ENCODE data around the gene TSPAN9. TPM values are rescaled to one million over a fixed set of nuclear protein-coding genes. Genes with fewer than 3 reads are reported as not detected.

The TSPAN9 gene
- total and polyA plus RNA-seq, 8 donors = 1.4 to 58.3 (median 7.9) TPM

DNA sequence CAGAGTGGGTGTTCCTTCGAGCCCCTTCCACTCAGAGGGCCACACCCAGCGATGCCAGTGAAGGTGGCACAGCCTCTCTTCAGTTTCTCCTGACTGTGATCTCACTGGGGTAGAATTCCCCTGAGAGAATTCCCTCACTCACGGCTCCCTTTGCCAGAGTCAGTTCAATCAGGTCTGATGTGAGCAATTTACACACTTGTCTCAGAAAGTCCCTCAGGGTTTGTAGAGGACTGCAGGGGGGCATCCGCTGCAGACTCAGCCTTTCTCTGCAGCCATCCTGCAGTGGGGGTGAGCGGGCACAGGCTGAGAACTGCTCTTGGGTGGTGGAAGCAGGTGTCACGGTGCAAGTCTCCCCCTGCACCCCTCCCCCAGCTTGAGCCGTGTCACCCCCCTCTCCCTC, 208.4 kb downstream of the TSPAN9 start:
- no peaks in the 10 kb centered on the region for H3K9me3 ChIP-seq
- no peak overlapping the region for H3K4me3 ChIP-seq
- H3K27ac ChIP-seq = no peak overlapping the region
- no peak for DNase-seq
- TF ChIP-seq EP300 (IDR thresholded peaks at IDR 0.05) = no peak
- TF ChIP-seq, protein P1, sequence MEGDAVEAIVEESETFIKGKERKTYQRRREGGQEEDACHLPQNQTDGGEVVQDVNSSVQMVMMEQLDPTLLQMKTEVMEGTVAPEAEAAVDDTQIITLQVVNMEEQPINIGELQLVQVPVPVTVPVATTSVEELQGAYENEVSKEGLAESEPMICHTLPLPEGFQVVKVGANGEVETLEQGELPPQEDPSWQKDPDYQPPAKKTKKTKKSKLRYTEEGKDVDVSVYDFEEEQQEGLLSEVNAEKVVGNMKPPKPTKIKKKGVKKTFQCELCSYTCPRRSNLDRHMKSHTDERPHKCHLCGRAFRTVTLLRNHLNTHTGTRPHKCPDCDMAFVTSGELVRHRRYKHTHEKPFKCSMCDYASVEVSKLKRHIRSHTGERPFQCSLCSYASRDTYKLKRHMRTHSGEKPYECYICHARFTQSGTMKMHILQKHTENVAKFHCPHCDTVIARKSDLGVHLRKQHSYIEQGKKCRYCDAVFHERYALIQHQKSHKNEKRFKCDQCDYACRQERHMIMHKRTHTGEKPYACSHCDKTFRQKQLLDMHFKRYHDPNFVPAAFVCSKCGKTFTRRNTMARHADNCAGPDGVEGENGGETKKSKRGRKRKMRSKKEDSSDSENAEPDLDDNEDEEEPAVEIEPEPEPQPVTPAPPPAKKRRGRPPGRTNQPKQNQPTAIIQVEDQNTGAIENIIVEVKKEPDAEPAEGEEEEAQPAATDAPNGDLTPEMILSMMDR (IDR thresholded peaks at IDR 0.05) = no peak
- no peak for TF ChIP-seq POLR2AphosphoS5 (IDR thresholded peaks at IDR 0.05)
- TF ChIP-seq POLR2A (IDR thresholded peaks at IDR 0.05) = no peak
- H3K27me3 ChIP-seq = no peaks in the 10 kb centered on the region
- WGBS, 5 donors = 71 to 75% (median 72%) methylated on average over 7 of the region's 7 CpGs
- intact Hi-C loops (cut with DNase I; ENCODE audit: low total_unique reads) = no loop called here
- no peaks in the 10 kb centered on the region for H3K4me1 ChIP-seq
- H3K36me3 ChIP-seq = peaks cover 9 to 63% (median 48%) of the 10 kb centered on the region in 4 donors

GRCh38 chr12:3288690-3289089, 211.5 kb downstream of the TSPAN9 start:
- Histone ChIP-seq H3K4me1 (no peaks in the 10 kb centered on the region), H3K27me3 (no peaks in the 10 kb centered on the region), H3K9me3 (no peaks in the 10 kb centered on the region), H3K36me3 (peaks cover 0 to 32% (median 16%) of the 10 kb centered on the region in 4 donors), H3K27ac (no peak overlapping the region), H3K4me3 (no peak overlapping the region)
- WGBS, 5 donors = 72 to 81% (median 76%) methylated on average over 8 of the region's 8 CpGs
- no peak for TF ChIP-seq POLR2AphosphoS5 (IDR thresholded peaks at IDR 0.05)
- TF ChIP-seq, protein P1 (IDR thresholded peaks at IDR 0.05) = no peak
- no peak for TF ChIP-seq POLR2A (IDR thresholded peaks at IDR 0.05)
- TF ChIP-seq EP300 (IDR thresholded peaks at IDR 0.05) = no peak
- DNase-seq = no peak
- intact Hi-C loops (cut with DNase I; ENCODE audit: low total_unique reads) = no loop called here

- no peak overlapping the region for H3K4me3 ChIP-seq
- no peaks in the 10 kb centered on the region for H3K9me3 ChIP-seq
- H3K36me3 ChIP-seq = peaks cover 0 to 22% (median 9%) of the 10 kb centered on the region in 4 donors
- WGBS, 5 donors = 73 to 81% (median 79%) methylated on average over 9 of the region's 9 CpGs
- H3K4me1 ChIP-seq = peaks cover 0 to 9% (median 4%) of the 10 kb centered on the region in 4 donors
- intact Hi-C loops (cut with DNase I; ENCODE audit: low total_unique reads) = no loop called here
- TF ChIP-seq POLR2A (IDR thresholded peaks at IDR 0.05) = no peak
- TF ChIP-seq EP300 (IDR thresholded peaks at IDR 0.05) = no peak
- TF ChIP-seq, protein P1 (IDR thresholded peaks at IDR 0.05) = no peak
- TF ChIP-seq POLR2AphosphoS5 (IDR thresholded peaks at IDR 0.05) = no peak
- no peak overlapping the region for H3K27ac ChIP-seq
- H3K27me3 ChIP-seq = peaks cover 0 to 4% (median 0%) of the 10 kb centered on the region in 3 donors
- DNase-seq = no peak
Measured at GRCh38 chr12:3289702-3290101, 212.5 kb downstream of the TSPAN9 start.

- 89 to 94% (median 92%) methylated on average over 6 to 16 of the region's 16 CpGs for WGBS, 5 donors
- DNase-seq = no peak
- TF ChIP-seq, protein P1 (IDR thresholded peaks at IDR 0.05) = no peak
- TF ChIP-seq POLR2A (IDR thresholded peaks at IDR 0.05) = no peak
- no peak for TF ChIP-seq EP300 (IDR thresholded peaks at IDR 0.05)
- TF ChIP-seq POLR2AphosphoS5 (IDR thresholded peaks at IDR 0.05) = no peak
- Histone ChIP-seq H3K27me3 (peaks cover 0 to 16% (median 0%) of the 10 kb centered on the region in 3 donors), H3K9me3 (no peaks in the 10 kb centered on the region), H3K4me3 (no peak overlapping the region), H3K4me1 (peaks cover 0 to 17% (median 10%) of the 10 kb centered on the region in 4 donors), H3K27ac (no peak overlapping the region), H3K36me3 (peaks cover 0 to 8% (median 2%) of the 10 kb centered on the region in 4 donors)
- intact Hi-C loops (cut with DNase I; ENCODE audit: low total_unique reads) = no loop called here
Measured at GRCh38 chr12:3291939-3292338, 214.8 kb downstream of the TSPAN9 start.
